HepG2 (cell line): ENCODE results near the gene EFNA2. TPM values are rescaled to one million over a fixed set of nuclear protein-coding genes. Genes with fewer than 3 reads are reported as not detected.

Experiments
- NCOA2 ChIP-seq: sonication (generic); formaldehyde crosslinking; IDR thresholded peaks from 2 replicates; pipeline ENCODE4 v1.8.0; 2022; ENCODE audit warnings: inconsistent platforms
- NPAS2 ChIP-seq: sonication (generic); formaldehyde crosslinking; IDR thresholded peaks from 2 replicates; pipeline ENCODE4 v1.8.0; 2022; ENCODE audit warnings: mild to moderate bottlenecking, missing genetic modification reagents, borderline replicate concordance
- PHF8 ChIP-seq: sonication (generic); formaldehyde crosslinking; IDR thresholded peaks from 2 replicates; pipeline ENCODE4 v1.5.0; 2020; ENCODE audit warnings: missing genetic modification reagents
- SNRNP70 ChIP-seq: fragments of 200-400 bp; formaldehyde crosslinking; IDR thresholded peaks from 2 replicates; pipeline ENCODE4 v1.6.1; 2017; ENCODE audit warnings: mild to moderate bottlenecking, low read depth, low read length, moderate library complexity
- SRSF1 ChIP-seq: fragments of 200-400 bp; formaldehyde crosslinking; optimal IDR thresholded peaks from 2 replicates; pipeline ENCODE3; 2017; ENCODE audit warnings: mild to moderate bottlenecking, low read depth, low read length, moderate library complexity
- ZNF564 ChIP-seq: sonication (generic); formaldehyde crosslinking; IDR thresholded peaks from 2 replicates; pipeline ENCODE4 v1.8.1; 2023; ENCODE audit warnings: mild to moderate bottlenecking, missing genetic modification reagents
- polyA plus RNA-seq, 8 experiments: library from polyadenylated mRNA; depleted of rRNA in 3 of 8; stranded (reverse) in 7 of 8; unstranded in 1 of 8; fragments of >200 nt; fragmentation: Illumina TruSeq in 4 of 8; extraction: Trizol in 4 of 8; gene quantifications; 2 replicates each; pipeline versions ENCODE4 v1.2.1 to v1.2.3, GENCODE V29; 2011 to 2016; ENCODE audit warnings: low read depth in 4 of 8, missing spikeins in 1 of 8, mixed read lengths in 1 of 8; ENCODE audit not compliant: insufficient read depth in 1 of 8
- total RNA-seq, 5 experiments: library from RNA; depleted of rRNA; stranded (reverse); fragments of >200 nt; fragmentation: Illumina TruSeq; extraction: Trizol; gene quantifications; 2 replicates each; pipeline ENCODE4 v1.2.3, GENCODE V29; 2016; ENCODE audit warnings: low read depth in 1 of 5
- TF ChIP-seq, protein P1 (sequence below): sonication (generic); formaldehyde crosslinking; IDR thresholded peaks from 2 replicates; pipeline ENCODE4 v1.4.0; 2020; ENCODE audit warnings: missing genetic modification reagents
- TF ChIP-seq, protein P2 (sequence below): sonication (generic); formaldehyde crosslinking; IDR thresholded peaks from 2 replicates; pipeline ENCODE4 v1.9.0; 2021; ENCODE audit warnings: missing genetic modification reagents, borderline replicate concordance
- TF ChIP-seq, protein P3 (sequence below): sonication (generic); formaldehyde crosslinking; IDR thresholded peaks from 2 replicates; pipeline ENCODE4 v1.8.1; 2022; ENCODE audit warnings: mild to moderate bottlenecking, missing genetic modification reagents
- TF ChIP-seq, protein P4 (sequence below): sonication (generic); formaldehyde crosslinking; IDR thresholded peaks from 2 replicates; pipeline ENCODE4 v1.4.0; 2020; ENCODE audit warnings: low read depth, mild to moderate bottlenecking, missing genetic modification reagents
- TF ChIP-seq, protein P5 (sequence below): sonication (generic); formaldehyde crosslinking; IDR thresholded peaks from 2 replicates; pipeline ENCODE4 v1.4.0; 2020; ENCODE audit warnings: missing genetic modification reagents

EFNA2 gene
- total and polyA plus RNA-seq, 2 of the 13 experiments (the other 11 are each of a cell fraction or from before 2014, with no cell fraction given): 6.0 to 9.9 TPM

DNA sequence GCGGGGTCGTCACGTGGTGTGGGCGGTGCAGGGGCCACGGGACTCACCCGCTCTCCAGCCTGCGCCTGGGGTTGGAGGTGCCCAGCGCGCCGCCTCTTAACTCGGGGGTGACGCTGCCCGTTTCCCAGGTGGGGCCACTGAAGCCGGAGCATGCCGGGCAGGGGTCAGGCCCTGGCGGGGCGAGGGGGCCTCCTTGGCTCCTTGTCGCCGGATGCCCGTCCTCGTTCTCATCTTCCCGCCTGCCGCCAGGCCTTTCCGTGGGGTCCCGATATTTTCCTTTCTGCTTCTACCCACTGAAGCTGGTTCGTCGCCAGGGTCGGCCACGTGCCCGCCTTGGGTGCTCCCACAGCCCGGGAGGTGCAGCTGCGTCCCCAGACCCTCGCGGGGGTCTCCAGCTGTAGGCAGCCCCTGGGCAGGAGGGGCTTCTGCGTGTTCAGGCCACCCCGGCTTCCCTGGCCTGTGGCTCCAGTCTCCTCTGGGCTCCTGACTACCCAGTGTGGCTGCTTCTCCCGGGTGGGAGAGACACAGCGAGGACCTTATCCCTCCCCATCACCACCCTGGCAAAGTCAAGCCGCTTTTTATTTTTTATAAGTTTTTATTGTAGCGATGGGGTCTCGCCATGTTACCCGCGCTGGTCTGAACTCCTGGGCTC is 9.6 kb upstream of the EFNA2 start (continued):
- TF ChIP-seq, protein P1, sequence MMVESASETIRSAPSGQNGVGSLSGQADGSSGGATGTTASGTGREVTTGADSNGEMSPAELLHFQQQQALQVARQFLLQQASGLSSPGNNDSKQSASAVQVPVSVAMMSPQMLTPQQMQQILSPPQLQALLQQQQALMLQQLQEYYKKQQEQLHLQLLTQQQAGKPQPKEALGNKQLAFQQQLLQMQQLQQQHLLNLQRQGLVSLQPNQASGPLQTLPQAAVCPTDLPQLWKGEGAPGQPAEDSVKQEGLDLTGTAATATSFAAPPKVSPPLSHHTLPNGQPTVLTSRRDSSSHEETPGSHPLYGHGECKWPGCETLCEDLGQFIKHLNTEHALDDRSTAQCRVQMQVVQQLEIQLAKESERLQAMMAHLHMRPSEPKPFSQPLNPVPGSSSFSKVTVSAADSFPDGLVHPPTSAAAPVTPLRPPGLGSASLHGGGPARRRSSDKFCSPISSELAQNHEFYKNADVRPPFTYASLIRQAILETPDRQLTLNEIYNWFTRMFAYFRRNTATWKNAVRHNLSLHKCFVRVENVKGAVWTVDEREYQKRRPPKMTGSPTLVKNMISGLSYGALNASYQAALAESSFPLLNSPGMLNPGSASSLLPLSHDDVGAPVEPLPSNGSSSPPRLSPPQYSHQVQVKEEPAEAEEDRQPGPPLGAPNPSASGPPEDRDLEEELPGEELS (CRISPR knock-in tag): 0 out of 2 replicates have a peak, but pooled peaks have one; percentile 26
- TF ChIP-seq PHF8 (CRISPR knock-in tag) (peak; percentile 35; the same call in 1 of the 2 replicates), SRSF1 (peak; percentile 27), ZNF564 (0 out of 2 replicates have a peak, but pooled peaks have one; percentile 38), SNRNP70 (no peak), NPAS2 (no peak), NCOA2 (CRISPR knock-in tag) (0 out of 2 replicates have a peak, but pooled peaks have one; percentile 6)
- TF ChIP-seq, protein P2, sequence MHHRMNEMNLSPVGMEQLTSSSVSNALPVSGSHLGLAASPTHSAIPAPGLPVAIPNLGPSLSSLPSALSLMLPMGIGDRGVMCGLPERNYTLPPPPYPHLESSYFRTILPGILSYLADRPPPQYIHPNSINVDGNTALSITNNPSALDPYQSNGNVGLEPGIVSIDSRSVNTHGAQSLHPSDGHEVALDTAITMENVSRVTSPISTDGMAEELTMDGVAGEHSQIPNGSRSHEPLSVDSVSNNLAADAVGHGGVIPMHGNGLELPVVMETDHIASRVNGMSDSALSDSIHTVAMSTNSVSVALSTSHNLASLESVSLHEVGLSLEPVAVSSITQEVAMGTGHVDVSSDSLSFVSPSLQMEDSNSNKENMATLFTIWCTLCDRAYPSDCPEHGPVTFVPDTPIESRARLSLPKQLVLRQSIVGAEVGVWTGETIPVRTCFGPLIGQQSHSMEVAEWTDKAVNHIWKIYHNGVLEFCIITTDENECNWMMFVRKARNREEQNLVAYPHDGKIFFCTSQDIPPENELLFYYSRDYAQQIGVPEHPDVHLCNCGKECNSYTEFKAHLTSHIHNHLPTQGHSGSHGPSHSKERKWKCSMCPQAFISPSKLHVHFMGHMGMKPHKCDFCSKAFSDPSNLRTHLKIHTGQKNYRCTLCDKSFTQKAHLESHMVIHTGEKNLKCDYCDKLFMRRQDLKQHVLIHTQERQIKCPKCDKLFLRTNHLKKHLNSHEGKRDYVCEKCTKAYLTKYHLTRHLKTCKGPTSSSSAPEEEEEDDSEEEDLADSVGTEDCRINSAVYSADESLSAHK (CRISPR knock-in tag): no peak
- TF ChIP-seq, protein P3, sequence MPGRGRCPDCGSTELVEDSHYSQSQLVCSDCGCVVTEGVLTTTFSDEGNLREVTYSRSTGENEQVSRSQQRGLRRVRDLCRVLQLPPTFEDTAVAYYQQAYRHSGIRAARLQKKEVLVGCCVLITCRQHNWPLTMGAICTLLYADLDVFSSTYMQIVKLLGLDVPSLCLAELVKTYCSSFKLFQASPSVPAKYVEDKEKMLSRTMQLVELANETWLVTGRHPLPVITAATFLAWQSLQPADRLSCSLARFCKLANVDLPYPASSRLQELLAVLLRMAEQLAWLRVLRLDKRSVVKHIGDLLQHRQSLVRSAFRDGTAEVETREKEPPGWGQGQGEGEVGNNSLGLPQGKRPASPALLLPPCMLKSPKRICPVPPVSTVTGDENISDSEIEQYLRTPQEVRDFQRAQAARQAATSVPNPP (CRISPR knock-in tag): no peak
- TF ChIP-seq, protein P4, sequence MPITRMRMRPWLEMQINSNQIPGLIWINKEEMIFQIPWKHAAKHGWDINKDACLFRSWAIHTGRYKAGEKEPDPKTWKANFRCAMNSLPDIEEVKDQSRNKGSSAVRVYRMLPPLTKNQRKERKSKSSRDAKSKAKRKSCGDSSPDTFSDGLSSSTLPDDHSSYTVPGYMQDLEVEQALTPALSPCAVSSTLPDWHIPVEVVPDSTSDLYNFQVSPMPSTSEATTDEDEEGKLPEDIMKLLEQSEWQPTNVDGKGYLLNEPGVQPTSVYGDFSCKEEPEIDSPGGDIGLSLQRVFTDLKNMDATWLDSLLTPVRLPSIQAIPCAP (CRISPR knock-in tag): peak; percentile 56; the same call in 1 of the 2 replicates
- TF ChIP-seq, protein P5, sequence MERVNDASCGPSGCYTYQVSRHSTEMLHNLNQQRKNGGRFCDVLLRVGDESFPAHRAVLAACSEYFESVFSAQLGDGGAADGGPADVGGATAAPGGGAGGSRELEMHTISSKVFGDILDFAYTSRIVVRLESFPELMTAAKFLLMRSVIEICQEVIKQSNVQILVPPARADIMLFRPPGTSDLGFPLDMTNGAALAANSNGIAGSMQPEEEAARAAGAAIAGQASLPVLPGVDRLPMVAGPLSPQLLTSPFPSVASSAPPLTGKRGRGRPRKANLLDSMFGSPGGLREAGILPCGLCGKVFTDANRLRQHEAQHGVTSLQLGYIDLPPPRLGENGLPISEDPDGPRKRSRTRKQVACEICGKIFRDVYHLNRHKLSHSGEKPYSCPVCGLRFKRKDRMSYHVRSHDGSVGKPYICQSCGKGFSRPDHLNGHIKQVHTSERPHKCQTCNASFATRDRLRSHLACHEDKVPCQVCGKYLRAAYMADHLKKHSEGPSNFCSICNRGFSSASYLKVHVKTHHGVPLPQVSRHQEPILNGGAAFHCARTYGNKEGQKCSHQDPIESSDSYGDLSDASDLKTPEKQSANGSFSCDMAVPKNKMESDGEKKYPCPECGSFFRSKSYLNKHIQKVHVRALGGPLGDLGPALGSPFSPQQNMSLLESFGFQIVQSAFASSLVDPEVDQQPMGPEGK: peak; percentile 33; the same call in 1 of the 2 replicates
